ENCODE measurements around the gene SLC16A9. TPM values are rescaled to one million over a fixed set of nuclear protein-coding genes. Genes with fewer than 3 reads are reported as not detected.
A peak's percentile ranks its signal among the peaks of the same experiment; 100 is the strongest.

Gene SLC16A9
- total RNA-seq, 1 experiment from 2014 or later = 4.1 TPM

DNA sequence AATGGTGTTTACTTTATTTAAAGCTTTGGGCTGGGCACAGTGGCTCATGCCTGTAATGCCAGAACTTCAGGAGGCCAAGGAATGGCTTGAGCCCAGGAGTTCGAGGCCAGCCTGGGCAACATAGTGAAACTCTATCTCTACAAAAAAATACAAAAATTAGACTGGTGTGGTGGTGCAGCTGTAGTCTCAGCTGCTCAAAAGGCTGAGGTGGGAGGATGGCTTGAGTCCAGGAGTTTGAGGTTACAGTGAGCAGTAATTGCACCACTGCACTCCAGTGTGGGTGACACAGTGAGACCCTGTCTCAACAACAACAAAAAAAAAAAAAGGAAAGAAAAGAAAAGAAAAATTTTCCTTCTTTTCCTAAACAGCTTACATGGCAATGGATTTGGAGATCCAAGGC lies 22.0 kb downstream of the SLC16A9 start:
- no peak overlapping the region for H3T11ph ChIP-seq (ENCODE audit: low read length)
- no peaks in the 10 kb centered on the region for H3K4me1 ChIP-seq (ENCODE audit: insufficient read depth, low read length)
- no peak overlapping the region for H3K4me2 ChIP-seq (ENCODE audit: insufficient read depth, insufficient read length, low read length)
- H2BK12ac ChIP-seq (ENCODE audit: insufficient read length, low read depth, low read length) = no peak overlapping the region
- peak overlapping the region in 1 of 3 experiments; percentile 88; a peak in 1 of 7 replicates for H3K27ac Mint-ChIP-seq
- no peaks in the 10 kb centered on the region for H3K27me3 Mint-ChIP-seq (ENCODE audit: low read depth)
- H3K9me3 Mint-ChIP-seq = no peaks in the 10 kb centered on the region
- H4K91ac ChIP-seq (ENCODE audit: insufficient read length, low read depth, low read length) = no peak overlapping the region
- TF ChIP-seq, protein P1, sequence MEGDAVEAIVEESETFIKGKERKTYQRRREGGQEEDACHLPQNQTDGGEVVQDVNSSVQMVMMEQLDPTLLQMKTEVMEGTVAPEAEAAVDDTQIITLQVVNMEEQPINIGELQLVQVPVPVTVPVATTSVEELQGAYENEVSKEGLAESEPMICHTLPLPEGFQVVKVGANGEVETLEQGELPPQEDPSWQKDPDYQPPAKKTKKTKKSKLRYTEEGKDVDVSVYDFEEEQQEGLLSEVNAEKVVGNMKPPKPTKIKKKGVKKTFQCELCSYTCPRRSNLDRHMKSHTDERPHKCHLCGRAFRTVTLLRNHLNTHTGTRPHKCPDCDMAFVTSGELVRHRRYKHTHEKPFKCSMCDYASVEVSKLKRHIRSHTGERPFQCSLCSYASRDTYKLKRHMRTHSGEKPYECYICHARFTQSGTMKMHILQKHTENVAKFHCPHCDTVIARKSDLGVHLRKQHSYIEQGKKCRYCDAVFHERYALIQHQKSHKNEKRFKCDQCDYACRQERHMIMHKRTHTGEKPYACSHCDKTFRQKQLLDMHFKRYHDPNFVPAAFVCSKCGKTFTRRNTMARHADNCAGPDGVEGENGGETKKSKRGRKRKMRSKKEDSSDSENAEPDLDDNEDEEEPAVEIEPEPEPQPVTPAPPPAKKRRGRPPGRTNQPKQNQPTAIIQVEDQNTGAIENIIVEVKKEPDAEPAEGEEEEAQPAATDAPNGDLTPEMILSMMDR (conservative IDR thresholded peaks at IDR 0.05) = no peak
- no peak overlapping the region for H3K23ac ChIP-seq (ENCODE audit: insufficient read length, low read depth, low read length)
- peaks cover 0 to 16% (median 0%) of the 10 kb centered on the region in 3 experiments; a peak in 2 of 7 replicates for H3K36me3 Mint-ChIP-seq (ENCODE audit: insufficient read depth in 1 of 3, low read depth in 3 of 3)
- no peak overlapping the region for H2AK5ac ChIP-seq (ENCODE audit: insufficient read length, low read length)
- no peak overlapping the region for H2BK20ac ChIP-seq (ENCODE audit: low read depth, low read length, poor library complexity, severe bottlenecking)
- no peaks in the 10 kb centered on the region for H3K79me2 ChIP-seq (ENCODE audit: insufficient read depth, low read length)
- no peak overlapping the region for H4K8ac ChIP-seq (replicated peaks; ENCODE audit: insufficient read length, low read depth, low read length)
- WGBS (ENCODE audit: extremely low coverage, insufficient read length, low lambda C conversion rate) = no CpG with 5 or more reads among the region's 1 CpG
- H3K18ac ChIP-seq (ENCODE audit: insufficient read length, low read depth, low read length) = no peak overlapping the region
- no peaks in the 10 kb centered on the region for H3K9me3 ChIP-seq (ENCODE audit: control insufficient read depth, low read depth, low read length)
- no peak overlapping the region for H2BK120ac ChIP-seq (ENCODE audit: low read depth, low read length, poor library complexity, severe bottlenecking)
- no peak overlapping the region for H3K4me3 Mint-ChIP-seq
- H2BK5ac ChIP-seq (ENCODE audit: insufficient read length, low read length) = no peak overlapping the region
- no peaks in the 10 kb centered on the region for H3K79me1 ChIP-seq (ENCODE audit: insufficient read depth, low read depth, low read length, poor library complexity, severe bottlenecking)
- no peak overlapping the region for H3K9ac ChIP-seq (ENCODE audit: extremely low read depth, insufficient read length, low read length)
- peaks cover 0 to 4% of the 10 kb centered on the region in 2 experiments; a peak in 3 of 4 replicates for H3K4me1 Mint-ChIP-seq
- H3K56ac ChIP-seq (ENCODE audit: insufficient read length, low read depth, low read length) = no peak overlapping the region
- no peak overlapping the region for H3K14ac ChIP-seq (ENCODE audit: insufficient read depth, low read length)
- H2AFZ ChIP-seq (ENCODE audit: low read length) = no peak overlapping the region
- H4K5ac ChIP-seq (ENCODE audit: insufficient read length, low read depth, low read length) = no peak overlapping the region
- H2BK15ac ChIP-seq (ENCODE audit: low read depth, low read length) = no peak overlapping the region
- no peaks in the 10 kb centered on the region for H3K27me3 ChIP-seq (ENCODE audit: insufficient read depth, low read length)
- H3K23me2 ChIP-seq (ENCODE audit: insufficient read length, low read depth, low read length, poor library complexity, severe bottlenecking) = no peaks in the 10 kb centered on the region
- H4K20me1 ChIP-seq (ENCODE audit: control insufficient read depth, insufficient read depth, insufficient read length) = no peaks in the 10 kb centered on the region
- H3K27ac ChIP-seq (ENCODE audit: insufficient read length, low read depth, low read length) = no peak overlapping the region
- no peak overlapping the region for H3K4ac ChIP-seq (ENCODE audit: low read depth, low read length)
- no peak for DNase-seq

All from H9 (cell line).